GM19372 (cell line): ENCODE measurements around the gene HOXA13.

ENCODE experiments used
- ATAC-seq: cut with Tn5 transposase; IDR thresholded peaks from one replicate; pipeline ENCODE4 v1.9.1; 2021; ENCODE audit warnings: mild to moderate bottlenecking, low read depth, moderate library complexity; ENCODE audit not compliant: unreplicated experiment

Gene HOXA13

GRCh38 chr7:27209933-27210440 lies 10.1 kb upstream of the HOXA13 start:
- no peak for ATAC-seq

DNA sequence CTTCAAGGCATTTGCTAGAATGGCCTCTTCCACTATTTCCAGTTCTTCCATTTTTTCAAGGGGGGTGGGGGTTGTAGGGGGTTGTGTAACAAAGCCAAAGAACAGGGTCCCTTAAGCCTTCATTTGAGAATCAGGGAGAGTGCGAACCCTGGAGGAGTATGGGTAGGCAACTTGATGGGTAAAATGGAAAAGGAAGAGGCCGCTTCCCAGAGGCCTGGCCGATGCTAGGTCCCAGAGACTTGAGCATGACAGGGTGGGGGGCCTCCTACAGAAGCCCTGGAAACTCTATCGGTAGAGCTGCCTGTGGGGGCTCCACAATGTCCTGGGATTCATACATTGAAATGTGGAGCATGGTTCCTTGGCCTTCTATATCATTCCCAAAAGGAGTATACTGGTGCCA lies 9.1 kb upstream of the HOXA13 start:
- ATAC-seq, result no peak

DNA sequence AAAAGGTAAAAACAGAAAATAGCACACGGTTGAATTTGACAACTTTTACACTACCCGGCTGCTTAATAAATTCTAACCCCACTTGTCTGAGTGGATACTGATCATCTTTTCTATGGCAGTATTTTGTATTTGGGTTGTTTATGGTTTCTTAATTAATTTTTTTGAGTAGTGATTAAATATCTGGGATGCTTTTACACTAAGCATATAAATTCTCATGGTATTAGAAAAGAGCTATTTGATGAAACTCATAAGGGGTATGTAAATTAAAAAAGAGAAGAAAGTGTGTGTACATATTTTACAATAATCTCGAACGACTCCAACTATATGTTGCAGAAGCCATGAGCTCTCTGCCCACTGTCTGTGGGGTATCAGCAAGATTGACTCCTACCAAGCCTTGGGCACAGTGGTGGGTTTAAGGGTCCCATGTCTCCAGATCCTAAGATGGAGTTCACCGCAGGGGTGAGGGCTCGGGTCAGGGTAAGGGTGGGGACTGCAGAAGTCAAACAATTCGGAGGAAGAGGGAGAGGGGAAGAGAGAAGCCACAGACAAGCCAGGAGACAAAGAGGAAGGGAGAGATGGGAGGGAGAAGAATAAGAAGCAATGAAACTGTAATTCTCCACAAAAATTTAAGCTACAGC lies 7.6 kb upstream of the HOXA13 start:
- no peak for ATAC-seq

DNA sequence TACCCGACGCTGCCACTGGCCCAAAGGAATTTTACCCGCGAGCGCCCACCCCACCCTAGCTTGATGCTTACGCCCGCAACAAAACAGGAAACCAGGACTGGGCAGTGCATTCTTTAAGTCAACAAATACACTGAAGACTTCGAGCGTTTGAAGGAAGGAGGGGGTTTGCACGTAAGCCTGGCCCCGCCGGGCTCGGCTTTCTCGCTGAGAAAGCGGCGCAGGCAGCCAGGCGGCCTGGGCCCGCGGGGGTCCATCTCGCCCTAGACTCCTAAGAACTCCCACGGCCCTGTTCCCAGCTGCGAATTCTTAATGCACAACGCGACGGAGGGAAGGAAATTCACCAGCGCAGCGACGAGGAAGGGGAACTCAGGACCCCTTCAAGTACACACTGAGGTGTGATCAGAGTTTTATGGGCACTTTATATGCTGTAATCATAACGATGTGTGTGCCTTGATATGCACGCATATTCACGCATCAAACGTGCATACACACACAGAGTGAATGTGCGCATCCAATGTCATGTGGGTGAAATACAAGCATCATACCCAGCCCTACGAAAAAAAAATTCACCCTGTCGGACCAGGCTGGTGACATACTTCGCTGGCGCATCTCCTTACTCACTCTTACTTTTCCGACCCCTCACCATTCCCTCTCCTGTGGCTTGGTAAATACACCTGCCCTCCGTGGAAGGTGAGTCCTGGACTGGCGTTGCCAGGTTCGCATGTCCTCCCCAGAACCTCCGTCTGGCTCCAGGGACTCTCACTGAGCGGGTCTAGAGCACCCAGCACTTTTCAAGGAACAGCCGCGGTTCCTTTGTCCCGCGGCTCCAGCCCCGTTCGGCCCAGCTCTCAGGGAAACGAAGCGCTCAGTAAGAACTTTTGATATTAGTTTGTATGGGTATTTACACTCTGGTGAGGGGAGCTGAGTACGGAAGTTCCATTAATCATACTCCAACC lies 5.7 kb upstream of the HOXA13 start:
- no peak for ATAC-seq

GRCh38 chr7:27204851-27205322 lies 5.0 kb upstream of the HOXA13 start:
- no peak for ATAC-seq

GRCh38 chr7:27203964-27204594 lies 4.2 kb upstream of the HOXA13 start:
- ATAC-seq, result no peak

DNA sequence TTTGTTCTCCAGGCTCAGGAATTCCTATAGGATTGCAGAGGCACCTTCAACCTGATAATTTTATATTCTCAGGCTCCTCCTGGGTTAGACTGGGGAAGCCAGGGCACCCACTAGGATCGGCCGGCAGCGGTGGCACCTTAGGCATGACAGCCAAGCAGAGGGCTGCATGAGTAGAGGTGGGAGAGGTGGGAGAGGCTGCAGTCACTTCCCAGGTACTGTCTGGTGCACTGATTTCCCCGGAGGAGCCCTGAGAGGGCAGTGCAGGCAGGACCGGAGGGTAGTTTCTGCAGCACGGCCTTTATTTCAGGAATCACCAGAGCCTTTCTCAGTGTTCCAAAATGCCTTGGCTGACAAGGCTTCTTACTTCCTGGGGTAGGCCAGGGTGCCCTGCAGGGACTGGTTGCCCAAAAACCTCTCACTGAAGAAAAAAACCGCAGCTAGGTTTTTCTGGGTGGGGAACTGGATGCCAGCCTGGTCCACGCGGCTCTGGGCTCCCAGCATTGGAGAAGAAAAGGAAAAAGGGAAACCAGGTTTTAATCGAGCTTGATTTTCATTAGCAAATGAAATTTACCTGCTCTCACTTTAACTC lies 3.6 kb upstream of the HOXA13 start:
- no peak for ATAC-seq

DNA sequence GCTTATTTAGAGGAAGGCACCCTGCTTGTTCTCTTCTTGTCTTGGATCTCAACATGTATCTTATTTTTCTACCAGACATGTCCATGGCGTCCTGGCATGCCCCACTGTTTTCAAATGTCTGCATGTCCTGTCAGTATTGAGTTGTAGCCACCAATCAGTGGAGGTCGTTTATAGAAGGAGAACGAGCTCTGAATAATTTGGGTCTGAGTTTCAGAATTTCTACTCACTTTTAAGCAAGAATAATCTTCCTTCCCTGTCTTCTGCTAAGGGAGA lies 2.9 kb upstream of the HOXA13 start:
- ATAC-seq, result no peak

GRCh38 chr7:27202018-27202861 lies 2.3 kb upstream of the HOXA13 start:
- ATAC-seq, result no peak

GRCh38 chr7:27201580-27202017 lies 1.7 kb upstream of the HOXA13 start:
- no peak for ATAC-seq

GRCh38 chr7:27200761-27201579 lies 1.1 kb upstream of the HOXA13 start:
- no peak for ATAC-seq

DNA sequence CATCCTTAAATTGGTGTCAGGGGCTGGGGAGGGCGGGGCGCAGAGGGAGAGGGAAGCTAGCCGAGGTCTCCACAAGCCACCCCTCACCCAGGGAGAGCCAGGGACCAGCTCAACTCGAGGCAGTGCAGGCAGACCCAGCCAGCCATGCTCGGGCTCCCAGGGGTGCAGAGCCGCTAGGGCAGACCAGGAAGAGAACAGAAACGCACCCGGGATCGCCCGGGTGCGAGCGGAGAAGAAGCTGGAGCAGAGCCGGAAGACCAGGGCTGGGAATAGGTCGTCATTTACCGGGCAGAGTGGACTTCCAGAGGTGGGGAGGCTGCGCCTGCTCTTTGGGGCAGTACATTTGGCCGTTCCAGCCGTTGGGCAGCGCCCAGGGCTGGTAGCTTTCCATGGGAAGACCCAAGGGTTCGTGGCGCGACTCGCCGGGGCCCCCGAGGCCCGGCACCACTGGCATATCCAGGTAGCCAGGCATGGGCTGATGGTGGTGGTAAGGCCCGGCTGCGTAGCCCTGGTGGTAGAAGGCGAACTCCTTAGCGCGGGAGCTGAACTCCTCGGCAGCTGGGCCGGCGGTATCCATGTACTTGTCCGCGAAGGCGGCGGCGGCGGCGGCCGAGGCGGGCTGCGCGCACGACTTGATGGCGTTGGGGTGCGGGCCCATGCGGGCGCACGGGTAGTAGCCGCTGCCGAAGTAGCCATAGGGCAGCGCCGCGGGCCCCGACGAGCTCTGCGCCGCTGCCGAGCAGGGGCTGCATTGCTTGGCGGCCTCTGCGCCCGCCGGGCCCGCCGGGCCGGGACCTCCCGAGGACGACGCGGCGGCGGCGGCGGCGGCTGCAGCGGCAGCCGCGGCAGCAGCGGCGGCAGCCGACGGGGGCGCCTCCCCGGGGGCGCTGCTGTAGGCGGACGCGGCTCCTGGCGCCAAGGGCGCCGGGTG lies 755 bp downstream of the HOXA13 start:
- no peak for ATAC-seq

GRCh38 chr7:27198138-27198841 lies 1.6 kb downstream of the HOXA13 start:
- no peak for ATAC-seq

GRCh38 chr7:27197137-27198042 lies 2.5 kb downstream of the HOXA13 start:
- ATAC-seq, result no peak

DNA sequence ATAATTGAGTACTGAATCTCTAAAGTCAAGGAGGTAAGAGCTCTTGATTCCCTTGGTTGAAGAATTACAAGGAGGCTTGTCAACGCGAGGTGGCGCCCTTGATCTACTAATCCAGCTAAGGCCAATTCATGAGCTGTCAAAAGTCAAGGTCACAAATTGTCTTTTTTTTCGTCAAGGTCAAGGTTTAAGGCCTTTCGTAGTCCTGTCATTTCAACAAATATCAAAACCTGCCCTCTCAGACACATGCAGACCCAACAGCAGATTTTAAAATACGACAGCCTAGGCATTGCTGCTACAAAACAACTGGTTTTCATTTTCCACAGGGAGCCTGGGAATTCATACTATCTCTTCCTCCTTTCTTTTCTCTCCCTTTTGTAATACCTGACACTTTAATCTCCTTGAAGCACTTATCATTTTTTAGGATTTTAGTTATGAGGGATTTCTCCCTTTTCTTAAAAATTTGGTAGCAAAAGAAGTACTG lies 3.6 kb downstream of the HOXA13 start:
- no peak for ATAC-seq

- ATAC-seq, result no peak
These were observed 5.1 kb downstream of the HOXA13 start for GRCh38 chr7:27194686-27195379.
